ENCODE data around the gene PRSS50.

- TF ChIP-seq TOX (CRISPR knock-in tag; IDR thresholded peaks at IDR 0.05; ENCODE audit: borderline replicate concordance) = no peak
- no peak for TF ChIP-seq ZFP30 (CRISPR knock-in tag; IDR thresholded peaks at IDR 0.05)
- no peak for TF ChIP-seq ZNF8 (CRISPR knock-in tag; IDR thresholded peaks at IDR 0.05)
- no peak for TF ChIP-seq GLIS3 (CRISPR knock-in tag; IDR thresholded peaks at IDR 0.05)
- no peak for TF ChIP-seq CSDC2 (CRISPR knock-in tag; IDR thresholded peaks at IDR 0.05)
- TF ChIP-seq ZNF70 (CRISPR knock-in tag; IDR thresholded peaks at IDR 0.05) = no peak
- no peak for TF ChIP-seq CREB5 (CRISPR knock-in tag; IDR thresholded peaks at IDR 0.05; ENCODE audit: low read depth)
- no peak for TF ChIP-seq TSHZ2 (CRISPR knock-in tag; IDR thresholded peaks at IDR 0.05)
- no peak for TF ChIP-seq ZFP3 (CRISPR knock-in tag; IDR thresholded peaks at IDR 0.05)
- TF ChIP-seq PATZ1 (CRISPR knock-in tag; IDR thresholded peaks at IDR 0.05; ENCODE audit: borderline replicate concordance) = no peak
Measured at GRCh38 chr3:46681387-46681786, 36.3 kb downstream of the PRSS50 start.
